Right lobe of liver (tissue), 4 donors: ENCODE measurements around the gene CCDC88C.

ENCODE experiments used
- CTCF ChIP-seq, 4 donors: fragments of 200-600 bp in 3 of 4; fragments of 450-650 bp in 1 of 4; IDR thresholded peaks; one replicate each; pipeline versions ENCODE4 v1.5.1 to v1.8.0; 2016 to 2022; ENCODE audit warnings: antibody characterized with exemption in 4 of 4, mild to moderate bottlenecking in 2 of 4
- POLR2A ChIP-seq: fragments of 450-650 bp; IDR thresholded peaks from one replicate; pipeline ENCODE4 v1.6.1; 2017; ENCODE audit warnings: antibody characterized with exemption, mild to moderate bottlenecking
- donor health status: DM: no; HTN: no; CAD: no.
- donor health status: DM: no; HTN: no; CAD: no.
- donor health status: DM: no; HTN: yes; CAD: no.

GRCh38 chr14:91395466-91395865 is 22.2 kb downstream of the CCDC88C start:
- TF ChIP-seq CTCF (IDR thresholded peaks at IDR 0.05): no peak
- TF ChIP-seq POLR2A: no peak
